K562 (cell line): ENCODE measurements around the gene CNTFR. TPM values are rescaled to one million over a fixed set of nuclear protein-coding genes. Genes with fewer than 3 reads are reported as not detected.

Experiments
- ATAC-seq: fragments of 200-7000 bp; cut with Tn5 transposase; 3 replicates; pipeline ENCODE4 v1.9.1; 2020; ENCODE audit warnings: moderate library complexity
- BruUV-seq: library from RNA; stranded (reverse); fragments of 400-500 nt; replicated peaks from 2 replicates; lab custom pipeline; 2021; lab: Mats Ljungman, UMichigan
- CTCF ChIA-PET: fragments of 300-600 bp; formaldehyde crosslinking; extraction: SDS; loops from one replicate; lab custom pipeline; 2021; ENCODE audit warnings: low intra/inter-chr PET ratio; lab: Yijun Ruan, JAX
- POLR2A ChIA-PET: fragments of 300-600, 350-650 bp; sonication (Branson Sonifier 250); formaldehyde crosslinking; extraction: SDS; loops from one replicate; lab custom pipeline; 2021; ENCODE audit warnings: antibody characterized with exemption, inconsistent platforms; lab: Yijun Ruan, JAX
- DNase-seq, 4 experiments: peaks; one replicate each; pipeline versions ENCODE4 v3.0.0 to v3.0.0-alpha.2; 2011 to 2018; ENCODE audit warnings: low spot score in 3 of 4, mixed read lengths in 3 of 4; ENCODE audit errors: extremely low read depth in 1 of 4
- FAIRE-seq: peaks from 2 replicates; lab custom pipeline; 2011; peaks lifted over from hg19 to GRCh38; lab: Jason Lieb, UNC
- H2AFZ ChIP-seq: 2 replicates; pipeline ENCODE4 v1.6.0; 2011; ENCODE audit warnings: low read depth, low read length, control low read depth, inconsistent platforms
- H3K27ac ChIP-seq: fragments of 200-600 bp; 3 replicates; pipeline ENCODE4 v1.8.0; 2011; ENCODE audit warnings: low read depth, mild to moderate bottlenecking, control low read depth, inconsistent platforms, low read length, moderate library complexity, mixed read lengths; ENCODE audit errors: extremely low read depth
- H3K27me3 ChIP-seq, 2 experiments: fragments of 300-600 bp in 1 of 2; 2 replicates in 1 of 2; 3 replicates in 1 of 2; pipeline versions ENCODE4 v1.6.0 to v1.8.0; 2011; ENCODE audit warnings: inconsistent platforms in 2 of 2, low read length in 2 of 2, mild to moderate bottlenecking in 1 of 2, mixed read lengths in 1 of 2, moderate library complexity in 1 of 2; ENCODE audit not compliant: control insufficient read depth in 2 of 2, insufficient read depth in 2 of 2
- H3K36me3 ChIP-seq: fragments of 300-600 bp; 3 replicates; pipeline ENCODE4 v1.8.0; 2011; ENCODE audit warnings: mild to moderate bottlenecking, low read length, inconsistent platforms; ENCODE audit not compliant: control insufficient read depth, insufficient read depth
- H3K4me1 ChIP-seq, 2 experiments: fragments of 200-600 bp in 1 of 2; replicated peaks in 1 of 2; 2 replicates in 1 of 2; 3 replicates in 1 of 2; pipeline versions ENCODE4 v1.5.1 to v1.8.0; 2011; ENCODE audit warnings: inconsistent platforms in 2 of 2, low read length in 2 of 2, mild to moderate bottlenecking in 1 of 2, mixed read lengths in 1 of 2, moderate library complexity in 1 of 2; ENCODE audit not compliant: control insufficient read depth in 2 of 2, insufficient read depth in 2 of 2
- H3K4me2 ChIP-seq: 2 replicates; pipeline ENCODE4 v1.6.1; 2011; ENCODE audit warnings: low read length, control low read depth, inconsistent platforms, mixed read lengths; ENCODE audit not compliant: insufficient read depth
- H3K4me3 ChIP-seq: fragments of 200-600 bp; sonication (generic), shearing (Covaris generic); 2 replicates; pipeline ENCODE4 v1.5.1; 2016; ENCODE audit warnings: control low read depth, inconsistent platforms
- H3K79me2 ChIP-seq: fragments of 200-600 bp; 3 replicates; pipeline ENCODE4 v1.8.0; 2011; ENCODE audit warnings: low read length, inconsistent platforms; ENCODE audit not compliant: control insufficient read depth, insufficient read depth
- H3K9ac ChIP-seq, 2 experiments: 2 replicates each; pipeline versions ENCODE4 v1.6.0 to v1.6.1; 2011; ENCODE audit warnings: low read depth in 2 of 2, low read length in 2 of 2, control low read depth in 1 of 2, inconsistent platforms in 1 of 2, mild to moderate bottlenecking in 1 of 2, mixed read lengths in 1 of 2; ENCODE audit not compliant: insufficient read depth in 1 of 2
- H3K9me1 ChIP-seq: one replicate; pipeline ENCODE4 v1.6.0; 2011; ENCODE audit warnings: inconsistent platforms, mild to moderate bottlenecking, low read length, moderate library complexity; ENCODE audit not compliant: control insufficient read depth, insufficient read depth
- H3K9me3 ChIP-seq: replicated peaks from 2 replicates; pipeline ENCODE4 v1.5.1; 2011; ENCODE audit warnings: low read depth, low read length, inconsistent platforms; ENCODE audit not compliant: control insufficient read depth, insufficient read depth
- H4K20me1 ChIP-seq: replicated peaks from 2 replicates; pipeline ENCODE4 v1.6.1; 2011; ENCODE audit warnings: low read length, inconsistent platforms, mixed read lengths; ENCODE audit not compliant: control insufficient read depth, insufficient read depth
- BACH1 ChIP-seq: fragments of 200-800 bp; sonication (Bioruptor generic); IDR thresholded peaks from 2 replicates; pipeline ENCODE4 v1.6.1; 2016; ENCODE audit warnings: missing genetic modification characterization, missing compliant biosample characterization
- RBM22 ChIP-seq: fragments of 200-400 bp; formaldehyde crosslinking; IDR thresholded peaks from 2 replicates; pipeline ENCODE4 v1.6.1; 2018; ENCODE audit warnings: low read length, low read depth; ENCODE audit not compliant: poor library complexity, severe bottlenecking
- ZNF165 ChIP-seq: fragments of 250-450 bp; sonication (Bioruptor Pico); IDR thresholded peaks from 2 replicates; pipeline ENCODE4 v1.4.0; 2020; ENCODE audit warnings: borderline replicate concordance
- ZNF224 ChIP-seq: sonication (generic); formaldehyde crosslinking; IDR thresholded peaks from 2 replicates; pipeline ENCODE4 v1.8.0; 2022; ENCODE audit warnings: mild to moderate bottlenecking, missing genetic modification reagents
- WGBS: fragments of 100-300 bp; shearing (Covaris generic); methylation state at CpG from one replicate; pipeline ENCODE4 v1.1.6; 2016; ENCODE audit warnings: low coverage, mixed read lengths; ENCODE audit not compliant: insufficient coverage; ENCODE audit errors: missing lambda C conversion rate; 5-methylcytosine and 5-hydroxymethylcytosine counted together
- in situ Hi-C: fragments of 300-500 bp; cut with MboI; formaldehyde crosslinking; loops from 4 replicates; pipeline ENCODE4 v1.15.0; 2018; ENCODE audit warnings: inconsistent platforms, mixed read lengths
- intact Hi-C: fragments of 100-400 bp; cut with micrococcal nuclease; formaldehyde crosslinking; loops from 2 replicates; pipeline ENCODE4 v1.14.2; 2022
- polyA plus RNA-seq, 8 experiments: library from polyadenylated mRNA; depleted of rRNA in 4 of 8; stranded (reverse) in 5 of 8; unstranded in 3 of 8; fragments of >200 nt; fragmentation: Nextera tagmentation in 2 of 8; fragmentation: Illumina TruSeq in 1 of 8; extraction: Ambion mirVana in 2 of 8; extraction: Trizol in 1 of 8; gene quantifications; 2 replicates each; pipeline versions ENCODE4 v1.2.1 to v1.2.3, GENCODE V29; 2011 to 2014; ENCODE audit warnings: inconsistent platforms in 1 of 8, missing spikeins in 1 of 8
- total RNA-seq, 7 experiments: library from RNA; depleted of rRNA in 6 of 7; stranded (reverse); fragments of >200 nt in 6 of 7; fragmentation: Illumina TruSeq in 2 of 7; extraction: Trizol in 2 of 7; gene quantifications; 2 replicates each; pipeline versions ENCODE4 v1.2.1 to v1.2.3, GENCODE V29; 2011 to 2021; ENCODE audit warnings: low replicate concordance in 1 of 7

The CNTFR gene
- total and polyA plus RNA-seq, 9 of the 15 experiments (the other 6 are each of a cell fraction or from before 2014, with no cell fraction given), result not detected

GRCh38 chr9:34592895-34593601, 3.5 kb upstream of the CNTFR start:
- ATAC-seq (0 out of 3 replicates have a peak, but pooled peaks have one; percentile 15), FAIRE-seq (no peak), DNase-seq (no peak)
- 0% methylated on average over 4 of the region's 26 CpGs for WGBS
- ChIA-PET CTCF (interaction anchor here (1.8 kb wide), 1 partner anchor 44 kb away, joined by 8 read pairs; no protein-coding TSS in a partner anchor), POLR2A (interaction anchor here (0.6 kb wide), 1 partner anchor 1768 kb away, joined by 3 read pairs; no protein-coding TSS in a partner anchor)
- no peaks in the 10 kb centered on the region for H3K36me3 ChIP-seq
- no peak overlapping the region for H3K4me2 ChIP-seq
- no peak overlapping the region for H3K9ac ChIP-seq
- H2AFZ ChIP-seq, result no peak overlapping the region
- H4K20me1 ChIP-seq, result peaks cover 14% of the 10 kb centered on the region
- no peaks in the 10 kb centered on the region for H3K9me3 ChIP-seq
- no peaks in the 10 kb centered on the region for H3K9me1 ChIP-seq
- H3K4me1 ChIP-seq, result peaks cover 0 to 34% of the 10 kb centered on the region in 2 experiments; a peak in 2 of 5 replicates
- H3K27ac ChIP-seq, result no peak overlapping the region
- no peaks in the 10 kb centered on the region for H3K79me2 ChIP-seq
- in situ Hi-C loops (no loop called here), intact Hi-C loops (loop anchor here (5.0 kb wide), 3 partner anchors 91 to 191 kb away; no protein-coding TSS in a partner anchor)
- no peak overlapping the region for H3K4me3 ChIP-seq
- peaks cover 6 to 45% of the 10 kb centered on the region in 2 experiments for H3K27me3 ChIP-seq
- TF ChIP-seq ZNF165 (CRISPR knock-in tag) (no peak), BACH1 (tag) (no peak), RBM22 (no peak), ZNF224 (CRISPR knock-in tag) (no peak)
- BruUV-seq, result no TSS peak
